Fibroblast of lung (primary cell): ENCODE results near the gene ERBB2.
"Not testable (repeated sequence)": the region's sequence is repeated elsewhere in the genome, so short reads cannot be mapped to it uniquely, and the experiment has no call there.

ENCODE experiments used
- CTCF ChIP-seq, 2 donors: IDR thresholded peaks in 1 of 2; conservative IDR thresholded peaks in 1 of 2; 1 replicate in 1 of 2; 2 replicates in 1 of 2; pipeline ENCODE4 v1.5.1; 2011 to 2012; ENCODE audit warnings: low read length in 2 of 2, control low read depth in 1 of 2, inconsistent platforms in 1 of 2, low read depth in 1 of 2, mild to moderate bottlenecking in 1 of 2
- EZH2 ChIP-seq: IDR thresholded peaks from 2 replicates; pipeline ENCODE4 v1.5.1; 2012; ENCODE audit warnings: low read length, control low read depth, mild to moderate bottlenecking; ENCODE audit errors: missing control alignments

GRCh38 chr17:39699157-39699817 is 577 bp upstream of the ERBB2 start:
- TF ChIP-seq CTCF (conservative IDR thresholded peaks at IDR 0.05 in 1 of 2, IDR thresholded peaks at IDR 0.05 in 1 of 2; ENCODE audit: low read depth in 1 of 2, low read length in 2 of 2); EZH2: not testable (repeated sequence)
